Endothelial cell of umbilical vein (primary cell): ENCODE results near the gene PRRX2.

Source experiments
- POLR2A ChIP-seq: IDR thresholded peaks from 2 replicates; pipeline ENCODE4 v1.6.1; 2012; ENCODE audit warnings: low read depth, mild to moderate bottlenecking, control low read depth, low read length
- POLR2AphosphoS5 ChIP-seq: IDR thresholded peaks from 2 replicates; pipeline ENCODE4 v1.6.1; 2012; ENCODE audit warnings: low read depth, mild to moderate bottlenecking, control low read depth, low read length, moderate library complexity; ENCODE audit not compliant: insufficient read depth
- TF ChIP-seq, protein P1 (sequence below), 2 donors: IDR thresholded peaks; 1 replicate in 1 of 2; 2 replicates in 1 of 2; pipeline ENCODE4 v1.5.1; 2011; ENCODE audit warnings: low read length in 2 of 2, mild to moderate bottlenecking in 2 of 2, moderate library complexity in 2 of 2, control low read depth in 1 of 2, inconsistent platforms in 1 of 2, low read depth in 1 of 2; ENCODE audit not compliant: insufficient read depth in 1 of 2; ENCODE audit errors: extremely low read depth in 1 of 2
- TF ChIP-seq, protein P2 (sequence below): IDR thresholded peaks from 2 replicates; pipeline ENCODE4 v1.6.1; 2011; ENCODE audit not compliant: insufficient read depth, insufficient read length

DNA sequence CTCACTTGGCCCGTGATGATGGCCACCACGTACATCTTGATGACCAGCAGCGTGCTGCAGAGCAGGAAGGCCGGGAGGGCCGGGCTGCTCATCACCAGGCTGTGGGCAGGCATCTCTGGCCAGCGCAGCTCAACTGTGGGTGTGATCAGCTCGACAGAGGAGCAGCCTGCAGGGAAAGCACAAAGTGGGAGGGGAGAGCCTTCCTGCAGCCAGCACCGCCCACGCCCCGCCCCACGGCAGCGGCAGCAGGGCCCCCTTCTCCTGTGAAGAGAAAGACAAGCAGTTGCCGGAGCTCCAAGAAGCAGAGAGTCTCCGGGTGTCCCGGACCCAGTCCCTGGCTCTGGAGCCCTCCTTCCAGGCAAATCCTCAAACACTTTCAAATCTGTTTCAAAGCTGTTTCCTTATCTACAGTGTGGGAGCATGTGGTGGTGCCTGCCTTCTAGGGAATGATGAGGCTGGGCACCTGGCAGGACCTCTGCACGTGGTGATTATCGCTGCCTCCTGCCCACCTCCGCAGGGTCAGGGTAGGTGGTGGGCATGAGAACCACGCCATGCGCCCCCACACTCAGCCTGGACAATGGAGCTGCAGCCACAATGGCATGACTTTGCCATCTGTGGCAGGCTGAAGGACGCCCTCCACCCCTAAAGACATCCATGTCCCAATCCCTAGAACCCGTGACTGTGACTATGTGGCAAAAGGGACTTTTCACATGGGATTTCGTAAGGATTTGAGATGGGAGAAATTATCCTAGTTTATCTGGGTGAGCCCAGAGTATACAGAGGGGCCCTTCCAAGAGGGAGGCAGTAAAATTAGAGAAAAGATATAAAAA is 87.7 kb downstream of the PRRX2 start, which contains the start of gene PTGES:
- TF ChIP-seq, protein P1, sequence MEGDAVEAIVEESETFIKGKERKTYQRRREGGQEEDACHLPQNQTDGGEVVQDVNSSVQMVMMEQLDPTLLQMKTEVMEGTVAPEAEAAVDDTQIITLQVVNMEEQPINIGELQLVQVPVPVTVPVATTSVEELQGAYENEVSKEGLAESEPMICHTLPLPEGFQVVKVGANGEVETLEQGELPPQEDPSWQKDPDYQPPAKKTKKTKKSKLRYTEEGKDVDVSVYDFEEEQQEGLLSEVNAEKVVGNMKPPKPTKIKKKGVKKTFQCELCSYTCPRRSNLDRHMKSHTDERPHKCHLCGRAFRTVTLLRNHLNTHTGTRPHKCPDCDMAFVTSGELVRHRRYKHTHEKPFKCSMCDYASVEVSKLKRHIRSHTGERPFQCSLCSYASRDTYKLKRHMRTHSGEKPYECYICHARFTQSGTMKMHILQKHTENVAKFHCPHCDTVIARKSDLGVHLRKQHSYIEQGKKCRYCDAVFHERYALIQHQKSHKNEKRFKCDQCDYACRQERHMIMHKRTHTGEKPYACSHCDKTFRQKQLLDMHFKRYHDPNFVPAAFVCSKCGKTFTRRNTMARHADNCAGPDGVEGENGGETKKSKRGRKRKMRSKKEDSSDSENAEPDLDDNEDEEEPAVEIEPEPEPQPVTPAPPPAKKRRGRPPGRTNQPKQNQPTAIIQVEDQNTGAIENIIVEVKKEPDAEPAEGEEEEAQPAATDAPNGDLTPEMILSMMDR (IDR thresholded peaks at IDR 0.05; ENCODE audit: extremely low read depth in 1 of 2, insufficient read depth in 1 of 2, low read depth in 1 of 2, low read length in 2 of 2): no peak
- TF ChIP-seq POLR2A: no peak
- no peak for TF ChIP-seq POLR2AphosphoS5
- TF ChIP-seq, protein P2, sequence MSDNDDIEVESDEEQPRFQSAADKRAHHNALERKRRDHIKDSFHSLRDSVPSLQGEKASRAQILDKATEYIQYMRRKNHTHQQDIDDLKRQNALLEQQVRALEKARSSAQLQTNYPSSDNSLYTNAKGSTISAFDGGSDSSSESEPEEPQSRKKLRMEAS: no peak
